GM21447 (cell line): ENCODE measurements around the gene CCDC32.

Experiments used
- ATAC-seq: cut with Tn5 transposase; IDR thresholded peaks from one replicate; pipeline ENCODE4 v1.9.1; 2021; ENCODE audit not compliant: unreplicated experiment

CCDC32 gene

DNA sequence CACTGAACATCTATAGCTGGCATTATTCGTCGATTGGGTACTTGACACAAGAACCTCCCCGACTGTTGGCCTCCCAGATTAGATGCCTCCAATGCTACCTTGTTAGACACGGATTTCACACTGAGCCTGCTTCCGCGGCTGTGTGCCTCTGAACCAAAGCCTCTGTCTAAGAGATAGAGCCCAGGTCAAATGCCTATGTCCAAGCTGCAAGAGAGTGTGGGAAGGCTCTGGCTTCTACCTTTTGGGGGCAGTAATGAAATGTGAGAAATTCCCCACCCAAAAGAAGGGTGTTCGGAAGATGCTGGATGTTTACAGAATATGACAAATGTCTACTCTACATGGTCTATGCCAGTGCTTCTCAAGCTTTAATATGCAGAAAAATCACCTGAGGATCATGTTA, 2.3 kb upstream of the CCDC32 start:
- ATAC-seq: no peak

DNA sequence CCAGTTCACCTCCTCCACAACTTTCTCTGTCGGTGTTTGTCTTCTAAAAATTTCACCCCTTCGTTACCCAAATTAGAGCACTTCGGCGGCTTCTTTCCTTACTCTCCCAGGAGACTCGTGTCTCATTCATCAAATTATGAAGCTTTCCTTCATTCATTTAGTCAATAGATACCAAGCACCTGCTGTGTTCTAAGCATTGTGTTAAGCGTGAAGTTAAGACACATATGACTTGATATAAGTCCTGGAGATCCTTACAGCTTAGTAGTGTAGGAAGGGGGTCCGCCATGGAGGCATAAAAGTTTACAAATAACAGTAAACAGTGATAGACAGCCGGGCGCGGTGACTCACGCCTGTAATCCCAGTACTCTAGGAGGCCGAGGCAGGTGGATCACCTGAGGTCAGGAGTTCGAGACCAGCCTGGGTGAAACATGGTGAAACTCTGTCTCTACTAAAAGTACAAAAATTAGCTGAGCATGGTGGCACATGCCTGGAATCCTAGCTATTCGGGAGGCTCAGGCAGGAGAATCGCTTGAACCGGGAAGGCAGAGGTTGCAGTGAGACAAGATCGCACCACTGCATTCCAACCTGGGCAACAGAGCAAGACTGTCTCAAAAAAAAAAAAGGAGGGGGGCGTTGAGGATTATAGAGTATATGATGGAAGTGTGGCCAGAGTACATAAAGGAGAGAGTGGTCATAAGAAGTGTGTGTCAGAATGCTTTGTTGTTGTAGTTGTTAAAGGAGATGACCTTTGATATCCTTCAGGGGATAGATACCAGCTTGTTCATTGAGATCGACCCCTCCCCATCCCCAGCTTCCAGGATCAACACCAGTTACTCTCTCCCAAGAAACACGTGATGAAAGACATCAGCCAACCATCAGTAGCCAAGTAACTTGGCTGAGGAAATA, 744 bp upstream of the CCDC32 start:
- no peak for ATAC-seq

GRCh38 chr15:40563426-40563825, 1.4 kb downstream of the CCDC32 start:
- no peak for ATAC-seq

- ATAC-seq: no peak
Measured at GRCh38 chr15:40562691-40563090, 2.2 kb downstream of the CCDC32 start.

DNA sequence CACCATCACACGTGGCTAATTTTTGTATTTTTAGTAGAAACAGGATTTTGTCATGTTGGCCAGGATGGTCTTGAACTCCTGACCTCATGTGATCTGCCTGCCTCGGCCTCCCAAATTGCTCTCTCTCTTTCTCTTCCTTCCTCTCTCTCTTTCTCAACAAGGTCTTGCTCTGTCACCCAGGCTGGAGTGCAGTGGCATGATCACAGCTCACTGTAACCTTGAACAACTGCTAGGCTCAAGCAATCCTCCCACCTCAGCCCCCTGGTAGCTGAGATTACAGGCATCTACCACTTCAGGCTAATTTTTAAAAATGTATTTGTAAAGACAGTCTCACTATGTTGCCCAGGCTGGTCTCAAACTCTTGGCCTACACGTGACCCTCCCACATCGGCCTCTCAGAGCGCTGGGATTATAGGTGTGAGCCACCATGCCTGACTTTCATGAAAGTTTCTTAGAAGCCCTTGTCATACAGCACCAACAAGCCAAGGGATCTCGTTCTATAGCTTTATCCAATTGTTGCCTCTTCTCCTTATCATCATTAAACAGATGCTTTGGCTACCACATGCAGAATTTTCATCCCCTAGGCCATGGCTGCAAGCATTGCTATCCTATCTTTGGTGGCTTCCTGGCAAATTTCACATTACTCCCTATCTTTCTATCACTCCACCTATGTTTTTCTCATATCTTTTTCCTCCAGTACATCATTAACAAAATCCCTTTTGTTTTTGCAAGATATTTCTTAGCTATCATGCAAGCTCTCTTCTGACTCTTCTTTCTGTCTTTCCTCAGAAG, 5.7 kb downstream of the CCDC32 start:
- peak; percentile 6 for ATAC-seq

GRCh38 chr15:40555876-40556275, 9.0 kb downstream of the CCDC32 start:
- no peak for ATAC-seq

- ATAC-seq: no peak
Measured at GRCh38 chr15:40554161-40554525, 10.7 kb downstream of the CCDC32 start.

DNA sequence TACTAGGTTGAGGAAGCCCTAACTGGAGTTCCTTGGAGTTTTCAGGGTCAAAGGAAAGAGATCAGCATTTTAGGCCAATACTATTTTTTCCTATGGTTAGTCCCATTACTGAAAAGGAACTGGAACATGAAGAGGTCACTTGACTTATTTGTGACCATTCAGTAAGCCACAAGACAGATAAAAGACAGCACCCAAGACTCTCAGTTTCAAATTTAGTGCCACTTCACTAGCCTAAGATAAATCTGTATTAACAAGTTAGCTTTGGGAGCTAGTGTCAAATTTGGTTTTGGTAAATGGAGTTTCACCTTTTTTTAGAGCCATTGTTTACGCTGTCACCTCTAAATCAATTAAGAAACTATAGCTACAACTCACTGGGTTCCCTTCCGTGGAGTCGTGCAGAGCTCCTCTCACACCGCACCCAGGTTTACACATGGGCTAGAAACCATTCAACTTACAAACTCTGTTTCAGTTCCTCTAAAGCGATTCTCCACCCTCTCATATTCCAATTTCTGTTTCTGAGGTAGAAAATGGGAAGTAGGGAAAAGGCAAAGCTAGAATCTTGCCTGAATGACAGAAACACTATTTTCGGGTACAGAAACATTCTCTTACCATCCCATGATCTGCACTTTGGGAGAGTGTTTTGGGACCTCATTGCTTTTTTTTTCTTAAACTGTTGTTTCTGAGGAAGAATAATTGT, 14.4 kb downstream of the CCDC32 start:
- peak; percentile 74 for ATAC-seq

- ATAC-seq: no peak
Measured at GRCh38 chr15:40549894-40550293, 14.9 kb downstream of the CCDC32 start.

DNA sequence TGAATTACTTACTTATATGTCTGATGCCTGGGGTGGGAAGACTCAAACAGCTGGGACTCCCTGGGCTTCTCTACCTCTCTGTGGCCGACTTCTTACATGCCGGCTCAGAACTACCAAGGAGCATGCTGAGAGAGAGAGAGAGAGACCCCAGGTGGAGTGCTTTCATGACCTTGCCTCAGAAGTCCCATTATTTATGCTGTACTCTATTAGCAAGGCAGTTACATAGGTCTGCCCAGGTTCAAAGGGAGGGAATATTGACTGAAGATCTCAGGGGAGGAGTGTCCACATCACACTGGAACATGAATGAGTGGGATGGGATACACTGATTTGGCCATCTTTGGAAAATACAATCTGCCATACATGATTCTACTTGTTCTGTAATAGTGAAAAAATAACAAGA, 16.2 kb downstream of the CCDC32 start:
- no peak for ATAC-seq

DNA sequence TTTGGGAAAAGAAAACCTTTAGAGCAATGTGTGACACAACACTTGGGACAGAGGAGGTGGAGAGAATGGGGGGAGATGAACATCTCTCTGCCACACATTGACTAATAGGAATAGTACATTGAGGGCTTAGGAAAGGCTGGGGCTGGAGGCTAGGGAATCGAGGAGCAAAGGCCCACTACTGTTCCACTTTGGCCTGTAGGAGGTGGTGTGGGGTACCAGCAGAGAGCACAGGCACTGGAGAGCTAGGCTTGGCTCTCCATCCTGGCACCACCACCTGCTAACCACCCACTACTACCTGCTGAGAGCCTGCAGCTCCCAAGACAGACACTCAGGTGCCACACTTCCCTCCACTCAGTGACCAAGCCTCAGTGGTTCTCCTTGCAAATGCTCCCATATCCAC, 19.4 kb downstream of the CCDC32 start:
- no peak for ATAC-seq

GRCh38 chr15:40543631-40544294, 21.1 kb downstream of the CCDC32 start:
- ATAC-seq: peak; percentile 73

GRCh38 chr15:40543082-40543481, 21.8 kb downstream of the CCDC32 start:
- no peak for ATAC-seq

DNA sequence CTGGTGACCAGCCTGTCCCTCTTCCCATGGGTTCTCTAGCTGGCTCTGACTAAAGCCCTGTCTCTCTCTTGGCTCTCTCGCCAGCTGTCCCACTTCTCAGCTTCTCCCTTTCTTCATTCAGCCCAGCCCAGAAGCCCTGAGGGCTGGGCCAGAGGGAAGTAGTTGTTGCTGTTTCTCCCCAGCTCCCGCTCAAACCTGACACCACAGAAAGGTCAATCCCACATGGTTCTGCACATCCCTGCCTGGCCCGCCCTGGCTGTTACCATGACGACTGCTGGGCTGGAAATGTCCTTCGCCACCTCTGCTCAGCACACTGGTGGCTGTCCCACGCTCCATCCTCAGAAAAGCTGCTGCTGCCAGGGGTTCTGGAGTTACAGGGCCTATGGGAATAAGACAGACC, 25.9 kb downstream of the CCDC32 start:
- no peak for ATAC-seq

DNA sequence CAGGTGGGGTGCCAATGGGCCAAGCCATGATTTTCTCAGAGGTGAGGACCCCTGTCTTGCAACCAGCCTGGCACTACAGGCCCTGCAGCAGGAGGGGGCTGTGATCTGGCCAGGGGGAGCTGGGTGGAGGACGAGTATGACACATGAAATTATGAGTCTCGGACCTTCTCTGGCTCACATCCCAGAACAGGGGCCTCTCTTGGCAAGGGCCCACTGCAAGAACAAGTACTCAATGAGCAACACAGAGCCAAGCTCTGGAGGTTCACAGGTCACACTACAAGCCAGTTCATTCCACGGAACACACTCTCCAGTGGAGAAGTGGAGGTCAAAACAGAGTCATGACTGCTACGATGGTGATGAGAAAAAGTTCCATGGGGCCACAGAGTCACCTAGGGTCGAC, 28.3 kb downstream of the CCDC32 start:
- ATAC-seq: no peak

DNA sequence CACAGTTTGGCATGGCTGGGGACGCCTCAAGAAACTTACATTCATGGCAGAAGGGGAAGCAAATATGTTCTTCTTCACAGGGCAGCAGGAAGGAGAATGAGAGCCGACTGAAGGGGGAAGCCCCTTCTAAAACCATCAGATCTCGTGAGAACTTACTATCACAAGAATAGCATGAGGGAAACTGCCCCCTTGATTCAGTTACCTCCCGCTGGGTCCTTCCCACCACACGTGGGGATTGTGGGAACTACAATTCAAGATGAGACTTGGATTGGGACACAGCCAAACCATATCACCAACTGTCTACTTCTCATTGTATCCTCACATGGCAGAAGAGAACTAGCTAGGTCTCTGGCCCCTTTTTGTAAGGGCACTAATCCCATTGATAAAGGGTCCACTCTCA, 30.5 kb downstream of the CCDC32 start:
- no peak for ATAC-seq

DNA sequence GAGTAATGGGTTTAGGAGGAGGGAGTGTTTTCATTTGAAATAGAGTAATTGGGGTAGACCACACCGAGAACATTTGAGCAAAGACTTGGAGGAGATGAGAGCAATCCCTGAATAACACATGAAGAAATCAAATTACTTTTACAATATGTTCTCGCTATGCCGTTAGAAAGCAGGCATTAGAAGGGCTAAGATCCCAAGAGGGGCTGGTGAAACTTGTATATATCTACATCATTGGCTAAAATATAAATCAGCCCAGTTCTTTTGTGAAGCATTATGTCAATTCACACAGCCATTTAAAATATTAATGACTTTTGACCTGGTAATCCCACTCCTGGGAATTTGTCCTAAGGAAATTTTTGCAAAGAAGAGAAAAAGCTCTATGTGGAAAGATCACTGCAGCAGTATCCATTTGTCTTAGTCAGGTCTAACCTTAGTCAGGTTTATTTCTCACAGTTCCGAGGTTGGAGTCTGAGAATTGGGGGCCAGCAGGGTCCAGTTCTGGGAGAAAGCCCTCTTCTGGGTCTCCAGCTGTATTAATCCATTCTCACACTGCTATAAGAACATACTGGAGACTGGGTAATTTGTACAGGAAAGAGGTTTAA, 31.0 kb downstream of the CCDC32 start:
- no peak for ATAC-seq

GRCh38 chr15:40528801-40529200, 36.0 kb downstream of the CCDC32 start:
- ATAC-seq: no peak

DNA sequence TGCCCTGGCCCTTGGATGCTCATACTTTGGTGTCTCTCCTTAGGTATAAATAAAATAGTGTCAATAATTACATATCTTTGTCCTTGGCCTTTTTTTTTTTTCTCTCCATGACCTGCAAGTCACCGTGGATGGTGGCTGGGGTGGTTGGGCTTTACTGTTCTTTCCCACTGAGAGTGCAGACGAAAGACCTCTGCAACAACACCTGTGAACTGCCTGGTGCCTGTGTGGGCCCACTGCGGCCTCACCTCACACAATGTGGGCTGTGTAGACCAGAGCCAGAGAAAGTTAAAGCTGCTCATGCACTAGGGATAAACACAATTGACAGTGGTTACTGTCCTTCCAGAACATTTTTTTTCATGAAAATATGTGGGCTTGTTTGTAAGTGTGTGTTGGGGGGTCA, 39.0 kb downstream of the CCDC32 start:
- no peak for ATAC-seq

DNA sequence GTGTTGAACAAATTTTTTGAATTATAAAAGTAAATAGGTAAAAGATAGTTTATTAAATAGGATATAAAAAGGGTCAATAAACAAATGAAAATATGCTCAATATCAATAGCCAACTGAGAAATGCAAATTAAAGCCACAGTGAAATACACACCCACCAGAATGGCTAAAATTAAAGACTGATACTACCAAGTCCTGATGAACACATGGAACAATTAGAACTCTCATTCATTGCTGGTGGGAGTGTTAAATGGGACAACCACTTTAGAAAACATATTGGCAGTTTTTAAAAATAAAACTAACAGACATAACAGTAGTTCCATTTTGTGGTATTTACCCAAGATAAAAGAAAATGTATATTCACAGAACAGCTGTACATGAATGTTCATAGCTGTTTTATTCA, 41.2 kb downstream of the CCDC32 start:
- no peak for ATAC-seq

- ATAC-seq: no peak
Measured at GRCh38 chr15:40516322-40516721, 48.5 kb downstream of the CCDC32 start.
